ENCODE data around the gene PLCZ1.
"Not testable (repeated sequence)": the region's sequence is repeated elsewhere in the genome, so short reads cannot be mapped to it uniquely, and the experiment has no call there.

The PLCZ1 gene
- 0 reads per million in 3 experiments for total RNA-seq

- DNase-seq: no peak
Observed at GRCh38 chr12:18737819-18738218, at the start of gene PLCZ1, which contains the start of gene CAPZA3. Gene PLCZ1, minus strand, starts transcription at chr12:18738012. Its CDS starts 641 bp downstream, at chr12:18737371. Gene CAPZA3, plus strand, starts transcription at chr12:18738119. Its CDS starts 150 bp downstream, at chr12:18738269.

- DNase-seq: not testable (repeated sequence)
Observed at GRCh38 chr12:18785465-18785864, 47.7 kb upstream of the PLCZ1 start.

- no peak for DNase-seq
Observed at GRCh38 chr12:18782827-18783226, 45.0 kb upstream of the PLCZ1 start.

GRCh38 chr12:18766479-18766878 is 28.7 kb upstream of the PLCZ1 start:
- not testable (repeated sequence) for DNase-seq

GRCh38 chr12:18755341-18755740 is 17.5 kb upstream of the PLCZ1 start:
- no peak for DNase-seq

GRCh38 chr12:18754124-18754707 is 16.4 kb upstream of the PLCZ1 start:
- no peak for DNase-seq

- DNase-seq: no peak
Observed at GRCh38 chr12:18753481-18754123, 15.8 kb upstream of the PLCZ1 start.

- DNase-seq: no peak
Observed at GRCh38 chr12:18752947-18753346, 15.1 kb upstream of the PLCZ1 start.

- no peak for DNase-seq
Observed at GRCh38 chr12:18752280-18752920, 14.6 kb upstream of the PLCZ1 start.

GRCh38 chr12:18751866-18752265 is 14.1 kb upstream of the PLCZ1 start:
- DNase-seq: no peak

GRCh38 chr12:18750085-18750484 is 12.3 kb upstream of the PLCZ1 start:
- no peak for DNase-seq

- DNase-seq: no peak
Observed at GRCh38 chr12:18749386-18749957, 11.7 kb upstream of the PLCZ1 start.

GRCh38 chr12:18747895-18748294 is 10.1 kb upstream of the PLCZ1 start:
- no peak for DNase-seq

- DNase-seq: no peak
Observed at GRCh38 chr12:18731156-18731555, 6.7 kb downstream of the PLCZ1 start.

- DNase-seq: no peak
Observed at GRCh38 chr12:18723752-18724151, 14.1 kb downstream of the PLCZ1 start.

GRCh38 chr12:18721452-18721851 is 16.4 kb downstream of the PLCZ1 start:
- no peak for DNase-seq

- DNase-seq: no peak
Observed at GRCh38 chr12:18720690-18721089, 17.1 kb downstream of the PLCZ1 start.

GRCh38 chr12:18719922-18720510 is 17.8 kb downstream of the PLCZ1 start:
- no peak for DNase-seq

GRCh38 chr12:18718462-18718861 is 19.4 kb downstream of the PLCZ1 start:
- no peak for DNase-seq

GRCh38 chr12:18716236-18716635 is 21.6 kb downstream of the PLCZ1 start:
- DNase-seq: no peak

- DNase-seq: no peak
Observed at GRCh38 chr12:18706798-18707197, 31.0 kb downstream of the PLCZ1 start.

GRCh38 chr12:18703911-18704310 is 33.9 kb downstream of the PLCZ1 start:
- no peak for DNase-seq

- no peak for DNase-seq
Observed at GRCh38 chr12:18703321-18703720, 34.5 kb downstream of the PLCZ1 start.

Measured in central memory CD4-positive, alpha-beta T cell (primary cell).